HepG2 (cell line): Measurements from ENCODE around the gene ASXL1. TPM values are rescaled to one million over a fixed set of nuclear protein-coding genes. Genes with fewer than 3 reads are reported as not detected.

Experiments used
- ATAC-seq: fragments of 200-7000 bp; cut with Tn5 transposase; 3 replicates; pipeline ENCODE4 v1.9.1; 2020; ENCODE audit warnings: mild to moderate bottlenecking, moderate library complexity
- BruUV-seq: library from RNA; stranded (reverse); fragments of 400-500 nt; replicated peaks from 2 replicates; lab custom pipeline; 2021; lab: Mats Ljungman, UMichigan
- CTCF ChIA-PET: fragments of 300-600 bp; formaldehyde crosslinking; extraction: SDS; loops from one replicate; lab custom pipeline; 2021; ENCODE audit warnings: low total read pairs, inconsistent platforms, low intra/inter-chr PET ratio; lab: Yijun Ruan, JAX
- POLR2A ChIA-PET: fragments of 350-600 bp; sonication (Branson Sonifier 250); formaldehyde crosslinking; loops from one replicate; lab custom pipeline; 2020; ENCODE audit warnings: antibody characterized with exemption, inconsistent platforms; lab: Yijun Ruan, JAX
- DNase-seq: peaks from one replicate; pipeline ENCODE4 v3.0.0-alpha.2; 2015; ENCODE audit warnings: low spot score
- FAIRE-seq: peaks from 3 replicates; lab custom pipeline; 2011; peaks lifted over from hg19 to GRCh38; lab: Jason Lieb, UNC
- H2AFZ ChIP-seq: one replicate; pipeline ENCODE4 v1.6.1; 2011; ENCODE audit warnings: low read length, inconsistent platforms
- H3K27ac ChIP-seq: fragments of 300-600 bp; 3 replicates; pipeline ENCODE4 v1.8.0; 2011; ENCODE audit warnings: mixed run types, mild to moderate bottlenecking, mixed read lengths, low read length, inconsistent platforms; ENCODE audit not compliant: insufficient read depth; ENCODE audit errors: extremely low read length
- H3K27me3 ChIP-seq, 2 experiments: fragments of 200-600 bp in 1 of 2; 2 replicates in 1 of 2; 3 replicates in 1 of 2; pipeline versions ENCODE4 v1.6.0 to v1.8.0; 2011; ENCODE audit warnings: low read length in 2 of 2, mild to moderate bottlenecking in 2 of 2, moderate library complexity in 2 of 2, inconsistent platforms in 1 of 2; ENCODE audit not compliant: insufficient read depth in 2 of 2, control insufficient read depth in 1 of 2
- H3K36me3 ChIP-seq, 2 experiments: fragments of 200-600 bp in 1 of 2; replicated peaks in 1 of 2; 2 replicates in 1 of 2; 3 replicates in 1 of 2; pipeline versions ENCODE4 v1.5.1 to v1.8.0; 2011; ENCODE audit warnings: low read length in 2 of 2, inconsistent platforms in 1 of 2; ENCODE audit not compliant: insufficient read depth in 2 of 2, control insufficient read depth in 1 of 2
- H3K4me1 ChIP-seq: 2 replicates; pipeline ENCODE4 v1.5.1; 2012; ENCODE audit warnings: low read length, inconsistent platforms; ENCODE audit not compliant: insufficient read depth
- H3K4me2 ChIP-seq: 2 replicates; pipeline ENCODE4 v1.6.0; 2011; ENCODE audit warnings: low read depth, low read length, inconsistent platforms
- H3K4me3 ChIP-seq, 3 experiments: fragments of 200-600 bp in 1 of 3; sonication (generic), shearing (Covaris generic) in 1 of 3; replicated peaks in 1 of 3; 2 replicates each; pipeline ENCODE4 v1.5.1; 2011 to 2016; ENCODE audit warnings: low read length in 3 of 3, inconsistent platforms in 2 of 3, low read depth in 2 of 3, mild to moderate bottlenecking in 2 of 3, control low read depth in 1 of 3, mixed read lengths in 1 of 3; ENCODE audit not compliant: insufficient read depth in 1 of 3
- H3K79me2 ChIP-seq: one replicate; pipeline ENCODE4 v1.6.1; 2011; ENCODE audit warnings: low read length, inconsistent platforms; ENCODE audit not compliant: insufficient read depth
- H3K9ac ChIP-seq: 2 replicates; pipeline ENCODE4 v1.6.0; 2011; ENCODE audit warnings: mild to moderate bottlenecking, low read depth, low read length, inconsistent platforms; ENCODE audit not compliant: insufficient read depth
- H3K9me3 ChIP-seq: 2 replicates; pipeline ENCODE4 v1.5.1; 2012; ENCODE audit warnings: mild to moderate bottlenecking, low read length
- H4K20me1 ChIP-seq: 2 replicates; pipeline ENCODE4 v1.6.0; 2011; ENCODE audit warnings: inconsistent platforms, mild to moderate bottlenecking, low read length, moderate library complexity; ENCODE audit not compliant: insufficient read depth
- MAFK ChIP-seq, 2 experiments: IDR thresholded peaks in 1 of 2; conservative IDR thresholded peaks in 1 of 2; 2 replicates each; pipeline ENCODE4 v1.6.1; 2011; ENCODE audit warnings: improper control_type of control experiment in 2 of 2, low read length in 2 of 2
- NFATC3 ChIP-seq: sonication (generic); formaldehyde crosslinking; IDR thresholded peaks from 2 replicates; pipeline ENCODE4 v1.5.1; 2020; ENCODE audit warnings: mild to moderate bottlenecking, missing genetic modification reagents
- PHF21A ChIP-seq: sonication (generic); formaldehyde crosslinking; IDR thresholded peaks from 2 replicates; pipeline ENCODE4 v1.5.0; 2020; ENCODE audit warnings: mild to moderate bottlenecking, missing genetic modification reagents
- SIX4 ChIP-seq: sonication (generic); formaldehyde crosslinking; IDR thresholded peaks from 2 replicates; pipeline ENCODE4 v1.4.0; 2020; ENCODE audit warnings: missing genetic modification reagents
- ZNF12 ChIP-seq: sonication (generic); formaldehyde crosslinking; IDR thresholded peaks from 2 replicates; pipeline ENCODE4 v1.5.0; 2020; ENCODE audit warnings: missing genetic modification reagents
- ZNF747 ChIP-seq: sonication (generic); formaldehyde crosslinking; IDR thresholded peaks from 2 replicates; pipeline ENCODE4 v1.8.1; 2023; ENCODE audit warnings: missing genetic modification reagents, mild to moderate bottlenecking, borderline replicate concordance
- WGBS: methylation state at CpG from one replicate; pipeline ENCODE4 v1.1.6; 2017; ENCODE audit warnings: low lambda C conversion rate; 5-methylcytosine and 5-hydroxymethylcytosine counted together
- in situ Hi-C: cut with HindIII; loops from 2 replicates; pipeline ENCODE4 v1.10.0; 2017; ENCODE audit warnings: low pct_unique_long_range_greater_than_20kb; ENCODE audit not compliant: extremely low pct_ligation_motif_present
- intact Hi-C: fragments of 100-400 bp; cut with micrococcal nuclease; formaldehyde crosslinking; loops from one replicate; pipeline ENCODE4 v1.10.0; 2022; ENCODE audit not compliant: unreplicated experiment
- polyA plus RNA-seq, 8 experiments: library from polyadenylated mRNA; depleted of rRNA in 3 of 8; stranded (reverse) in 7 of 8; unstranded in 1 of 8; fragments of >200 nt; fragmentation: Illumina TruSeq in 4 of 8; extraction: Trizol in 4 of 8; gene quantifications; 2 replicates each; pipeline versions ENCODE4 v1.2.1 to v1.2.3, GENCODE V29; 2011 to 2016; ENCODE audit warnings: low read depth in 4 of 8, missing spikeins in 1 of 8, mixed read lengths in 1 of 8; ENCODE audit not compliant: insufficient read depth in 1 of 8
- total RNA-seq, 5 experiments: library from RNA; depleted of rRNA; stranded (reverse); fragments of >200 nt; fragmentation: Illumina TruSeq; extraction: Trizol; gene quantifications; 2 replicates each; pipeline ENCODE4 v1.2.3, GENCODE V29; 2016; ENCODE audit warnings: low read depth in 1 of 5
- TF ChIP-seq, protein P1 (sequence below): sonication (generic); formaldehyde crosslinking; IDR thresholded peaks from 2 replicates; pipeline ENCODE4 v1.8.1; 2023; ENCODE audit warnings: mild to moderate bottlenecking, missing genetic modification reagents, borderline replicate concordance

The ASXL1 gene
- total and polyA plus RNA-seq, 2 of the 13 experiments (the other 11 are each of a cell fraction or from before 2014, with no cell fraction given), result 62.1 to 74.8 TPM

GRCh38 chr20:32485770-32486478 lies 127.8 kb downstream of the ASXL1 start (continued):
- TF ChIP-seq, protein P1, sequence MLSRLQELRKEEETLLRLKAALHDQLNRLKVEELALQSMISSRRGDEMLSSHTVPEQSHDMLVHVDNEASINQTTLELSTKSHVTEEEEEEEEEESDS (CRISPR knock-in tag), result no peak
- TF ChIP-seq SIX4 (CRISPR knock-in tag), result peak; percentile 42; the same call in 1 of the 2 replicates
- TF ChIP-seq PHF21A (CRISPR knock-in tag), result peak; percentile 67; the same call in 1 of the 2 replicates

GRCh38 chr20:32487381-32487780 lies 129.2 kb downstream of the ASXL1 start:
- no peak for FAIRE-seq
- Histone ChIP-seq H3K27ac (no peak overlapping the region), H2AFZ (no peak overlapping the region), H3K4me2 (no peak overlapping the region), H3K4me3 (no peak overlapping the region), H3K36me3 (no peaks in the 10 kb centered on the region; a peak in 1 of 5 replicates), H3K9ac (no peak overlapping the region), H3K9me3 (no peaks in the 10 kb centered on the region), H3K79me2 (peaks cover 6% of the 10 kb centered on the region), H3K27me3 (no peaks in the 10 kb centered on the region), H3K4me1 (peaks cover 20% of the 10 kb centered on the region), H4K20me1 (no peaks in the 10 kb centered on the region)
- TF ChIP-seq ZNF747 (no peak), MAFK (conservative IDR thresholded peaks at IDR 0.05 in 1 of 2, IDR thresholded peaks at IDR 0.05 in 1 of 2; ENCODE audit: low read length in 2 of 2) (peak in 1 of 2 experiments; percentile 27; a peak in 1 of 4 replicates), ZNF12 (0 out of 2 replicates have a peak, but pooled peaks have one; percentile 16), NFATC3 (CRISPR knock-in tag) (no peak)
- no peak for DNase-seq
- no TSS peak for BruUV-seq
- WGBS, result 77% methylated on average over 3 of the region's 3 CpGs
- CTCF ChIA-PET, result no interaction called here
- in situ Hi-C loops, result no loop called here
- POLR2A ChIA-PET, result interaction anchor here (4.8 kb wide), 1 partner anchor 14 kb away, joined by 81 read pairs; no protein-coding TSS in a partner anchor
- no peak for ATAC-seq
- intact Hi-C loops, result no loop called here
